K562 (cell line): Measurements from ENCODE around the gene SIRPB2.

ENCODE experiments used
- MEF2D ChIP-seq: conservative IDR thresholded peaks from 2 replicates; pipeline ENCODE4 v1.6.1; 2016; ENCODE audit warnings: low read depth, missing genetic modification characterization, missing compliant biosample characterization
- TF ChIP-seq, protein P1 (sequence below): sonication (generic); formaldehyde crosslinking; IDR thresholded peaks from 2 replicates; pipeline ENCODE4 v1.4.0; 2020; ENCODE audit warnings: mild to moderate bottlenecking, missing genetic modification reagents

DNA sequence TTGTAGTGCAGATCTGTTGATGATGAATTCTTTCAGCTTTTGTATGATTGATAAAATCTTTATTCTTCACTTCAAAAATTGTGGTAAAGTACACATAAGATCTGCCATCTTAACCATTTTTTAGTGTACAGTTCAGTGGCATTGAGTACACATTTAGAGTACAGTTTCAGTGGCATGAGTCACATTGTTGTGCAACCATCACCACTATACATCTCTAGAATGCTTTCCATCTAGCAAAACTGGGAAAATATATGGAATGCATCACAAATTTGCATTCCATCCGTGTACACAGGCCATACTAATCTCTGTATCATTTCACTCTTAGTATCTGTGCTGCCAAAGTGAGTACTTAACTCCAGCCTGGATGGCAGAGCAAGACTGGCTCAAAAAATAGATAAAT is 37.6 kb upstream of the SIRPB2 start:
- TF ChIP-seq, protein P1, sequence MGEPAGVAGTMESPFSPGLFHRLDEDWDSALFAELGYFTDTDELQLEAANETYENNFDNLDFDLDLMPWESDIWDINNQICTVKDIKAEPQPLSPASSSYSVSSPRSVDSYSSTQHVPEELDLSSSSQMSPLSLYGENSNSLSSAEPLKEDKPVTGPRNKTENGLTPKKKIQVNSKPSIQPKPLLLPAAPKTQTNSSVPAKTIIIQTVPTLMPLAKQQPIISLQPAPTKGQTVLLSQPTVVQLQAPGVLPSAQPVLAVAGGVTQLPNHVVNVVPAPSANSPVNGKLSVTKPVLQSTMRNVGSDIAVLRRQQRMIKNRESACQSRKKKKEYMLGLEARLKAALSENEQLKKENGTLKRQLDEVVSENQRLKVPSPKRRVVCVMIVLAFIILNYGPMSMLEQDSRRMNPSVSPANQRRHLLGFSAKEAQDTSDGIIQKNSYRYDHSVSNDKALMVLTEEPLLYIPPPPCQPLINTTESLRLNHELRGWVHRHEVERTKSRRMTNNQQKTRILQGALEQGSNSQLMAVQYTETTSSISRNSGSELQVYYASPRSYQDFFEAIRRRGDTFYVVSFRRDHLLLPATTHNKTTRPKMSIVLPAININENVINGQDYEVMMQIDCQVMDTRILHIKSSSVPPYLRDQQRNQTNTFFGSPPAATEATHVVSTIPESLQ (CRISPR knock-in tag): no peak
- TF ChIP-seq MEF2D (tag): no peak
